Caco-2 (cell line): ENCODE data around the gene GATAD2B. TPM values are rescaled to one million over a fixed set of nuclear protein-coding genes. Genes with fewer than 3 reads are reported as not detected.

Source experiments
- BruUV-seq: library from RNA; stranded (reverse); fragments of 400-500 nt; replicated peaks from 2 replicates; lab custom pipeline; 2021; lab: Mats Ljungman, UMichigan
- CTCF ChIA-PET: fragments of 300-600 bp; sonication (Branson Sonifier 250); formaldehyde crosslinking; loops from one replicate; lab custom pipeline; 2022; ENCODE audit warnings: antibody characterized with exemption; lab: Charles Lee
- POLR2A ChIA-PET: fragments of 300-600 bp; sonication (Branson Sonifier 250); formaldehyde crosslinking; loops from one replicate; lab custom pipeline; 2022; ENCODE audit warnings: antibody characterized with exemption; lab: Charles Lee
- DNase-seq, 2 experiments: peaks; one replicate each; pipeline versions ENCODE4 v3.0.0 to v3.0.0-alpha.2; 2020 to 2022
- H3K27me3 ChIP-seq: replicated peaks from 2 replicates; pipeline ENCODE4 v1.6.0; 2011; ENCODE audit warnings: low read length; ENCODE audit not compliant: control insufficient read depth, insufficient read depth
- H3K36me3 ChIP-seq: 2 replicates; pipeline ENCODE4 v1.5.1; 2011; ENCODE audit warnings: low read length; ENCODE audit not compliant: control insufficient read depth, insufficient read depth
- H3K4me1 ChIP-seq: fragments of 250-450 bp; sonication (Bioruptor Pico); 2 replicates; pipeline ENCODE4 v1.5.1; 2020; ENCODE audit warnings: mild to moderate bottlenecking
- H3K4me3 ChIP-seq: 2 replicates; pipeline ENCODE4 v1.5.1; 2011; ENCODE audit warnings: low read depth, mild to moderate bottlenecking, control low read depth, low read length
- H3K9me3 ChIP-seq: fragments of 250-450 bp; sonication (Bioruptor Pico); 2 replicates; pipeline ENCODE4 v1.5.1; 2020; ENCODE audit warnings: mild to moderate bottlenecking, moderate library complexity
- H3K27ac Mint-ChIP-seq: one replicate; pipeline ENCODE4 v1.8.0; 2022; ENCODE audit warnings: mixed read lengths; ENCODE audit not compliant: unreplicated experiment
- H3K27me3 Mint-ChIP-seq: one replicate; pipeline ENCODE4 v1.8.0; 2022; ENCODE audit warnings: mixed read lengths; ENCODE audit not compliant: insufficient read depth, unreplicated experiment
- H3K36me3 Mint-ChIP-seq: one replicate; pipeline ENCODE4 v1.8.0; 2022; ENCODE audit warnings: mild to moderate bottlenecking, mixed read lengths; ENCODE audit not compliant: insufficient read depth, unreplicated experiment
- H3K4me1 Mint-ChIP-seq: one replicate; pipeline ENCODE4 v1.8.0; 2022; ENCODE audit warnings: low read depth, mixed read lengths; ENCODE audit not compliant: unreplicated experiment
- H3K4me3 Mint-ChIP-seq: one replicate; pipeline ENCODE4 v1.8.0; 2022; ENCODE audit warnings: mild to moderate bottlenecking, moderate library complexity, mixed read lengths; ENCODE audit not compliant: unreplicated experiment
- H3K9me3 Mint-ChIP-seq: one replicate; pipeline ENCODE4 v1.8.0; 2022; ENCODE audit warnings: mixed read lengths; ENCODE audit not compliant: unreplicated experiment
- CTCF ChIP-seq, 2 experiments: fragments of 200-600 bp in 1 of 2; IDR thresholded peaks; 1 replicate in 1 of 2; 2 replicates in 1 of 2; pipeline versions ENCODE4 v1.5.1 to v1.8.0; 2011 to 2022; ENCODE audit warnings: antibody characterized with exemption in 1 of 2, control low read depth in 1 of 2, inconsistent platforms in 1 of 2, low read depth in 1 of 2, low read length in 1 of 2, mild to moderate bottlenecking in 1 of 2, moderate library complexity in 1 of 2; ENCODE audit not compliant: insufficient read depth in 1 of 2, severe bottlenecking in 1 of 2, unreplicated experiment in 1 of 2
- intact Hi-C: fragments of 100-400 bp; cut with micrococcal nuclease; formaldehyde crosslinking; loops from one replicate; pipeline ENCODE4 v1.10.0; 2022; ENCODE audit not compliant: unreplicated experiment
- total RNA-seq: library from RNA; stranded (reverse); gene quantifications from 2 replicates; pipeline ENCODE4 v1.2.3, GENCODE V29; 2022

GATAD2B gene
- total RNA-seq, 1 experiment from 2014 or later: 38.0 TPM

DNA sequence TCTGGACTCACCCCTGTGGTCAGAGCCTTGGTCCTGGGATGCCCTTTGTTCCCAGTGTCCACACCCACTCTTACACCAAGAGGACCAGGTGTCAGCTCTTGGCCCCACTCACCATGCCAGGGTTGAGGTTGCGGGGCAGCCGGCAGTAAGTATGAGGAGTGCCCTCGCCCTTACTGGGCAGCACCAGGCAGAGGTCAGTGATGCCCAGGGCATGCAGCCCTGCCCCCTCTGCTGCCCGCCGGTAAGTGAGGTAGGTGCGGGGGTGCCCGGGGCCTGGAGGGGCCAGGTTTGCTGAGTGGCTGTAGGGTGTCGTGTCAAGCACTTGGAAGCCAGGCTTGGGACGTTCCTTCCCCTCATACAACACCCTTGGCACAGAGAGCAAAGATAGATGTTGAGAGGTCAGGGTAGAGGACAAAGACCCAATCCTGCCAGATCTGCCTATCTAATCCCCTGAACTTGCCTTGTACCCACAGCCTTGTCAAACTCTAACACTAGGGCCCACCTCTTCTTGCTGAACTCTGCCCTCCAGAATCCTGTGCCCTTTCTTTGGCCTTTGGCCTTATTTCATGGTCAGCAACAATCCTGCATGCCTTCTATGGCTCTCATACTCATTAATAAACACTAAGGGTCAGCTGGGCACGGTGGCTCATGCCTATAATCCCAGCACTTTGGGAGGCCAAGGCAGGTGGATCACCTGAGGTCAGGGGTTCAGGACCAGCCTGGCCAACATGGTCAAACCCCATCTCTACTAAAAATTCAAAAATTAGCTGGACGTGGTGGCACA, 20.2 kb upstream of the GATAD2B start:
- POLR2A ChIA-PET: no interaction called here
- intact Hi-C loops: no loop called here
- no peak overlapping the region for H3K4me3 ChIP-seq
- peaks cover 8% of the 10 kb centered on the region for H3K4me1 ChIP-seq
- CTCF ChIA-PET: interaction anchor here (0.6 kb wide), 1 partner anchor 21 kb away, joined by 9 read pairs; no protein-coding TSS in a partner anchor
- H3K27me3 ChIP-seq: no peaks in the 10 kb centered on the region
- H3K9me3 ChIP-seq: no peaks in the 10 kb centered on the region
- no peak for TF ChIP-seq CTCF (IDR thresholded peaks at IDR 0.05; ENCODE audit: insufficient read depth in 1 of 2, low read depth in 1 of 2, low read length in 1 of 2, severe bottlenecking in 1 of 2, unreplicated experiment in 1 of 2)
- Mint-ChIP-seq H3K4me1 (peaks cover 7% of the 10 kb centered on the region), H3K4me3 (no peak overlapping the region), H3K27ac (no peak overlapping the region), H3K9me3 (no peaks in the 10 kb centered on the region), H3K27me3 (no peaks in the 10 kb centered on the region), H3K36me3 (peaks cover 41% of the 10 kb centered on the region)
- no TSS peak for BruUV-seq
- no peak for DNase-seq
- H3K36me3 ChIP-seq: peaks cover 5% of the 10 kb centered on the region; the same call in 1 of the 2 replicates

GRCh38 chr1:153941826-153942725, 19.3 kb upstream of the GATAD2B start:
- H3K36me3 Mint-ChIP-seq: peaks cover 38% of the 10 kb centered on the region
- DNase-seq: no peak
- BruUV-seq: no TSS peak
- Histone ChIP-seq H3K4me3 (no peak overlapping the region), H3K27me3 (no peaks in the 10 kb centered on the region), H3K9me3 (no peaks in the 10 kb centered on the region), H3K36me3 (peaks cover 7% of the 10 kb centered on the region; the same call in 1 of the 2 replicates), H3K4me1 (peaks cover 8% of the 10 kb centered on the region)
- intact Hi-C loops: no loop called here
- no peak overlapping the region for H3K4me3 Mint-ChIP-seq
- no peak overlapping the region for H3K27ac Mint-ChIP-seq
- no peak for TF ChIP-seq CTCF (IDR thresholded peaks at IDR 0.05; ENCODE audit: insufficient read depth in 1 of 2, low read depth in 1 of 2, low read length in 1 of 2, severe bottlenecking in 1 of 2, unreplicated experiment in 1 of 2)
- peaks cover 6% of the 10 kb centered on the region for H3K4me1 Mint-ChIP-seq
- H3K9me3 Mint-ChIP-seq: no peaks in the 10 kb centered on the region
- POLR2A ChIA-PET: no interaction called here
- CTCF ChIA-PET: interaction anchor here (0.6 kb wide), 1 partner anchor 20 kb away, joined by 9 read pairs; no protein-coding TSS in a partner anchor
- no peaks in the 10 kb centered on the region for H3K27me3 Mint-ChIP-seq

- BruUV-seq: no TSS peak
- no peaks in the 10 kb centered on the region for H3K9me3 ChIP-seq
- Mint-ChIP-seq H3K9me3 (no peaks in the 10 kb centered on the region), H3K27ac (no peak overlapping the region), H3K4me3 (no peak overlapping the region), H3K4me1 (no peaks in the 10 kb centered on the region), H3K27me3 (no peaks in the 10 kb centered on the region), H3K36me3 (peaks cover 38% of the 10 kb centered on the region)
- H3K36me3 ChIP-seq: peaks cover 14% of the 10 kb centered on the region; the same call in 1 of the 2 replicates
- DNase-seq: no peak
- intact Hi-C loops: no loop called here
- CTCF ChIA-PET: interaction anchor here (0.9 to 1.0 kb wide), 2 partner anchors 15 to 18 kb away, joined by 3 to 5 read pairs; partner anchors contain the start of gene GATAD2B
- H3K4me1 ChIP-seq: 0 out of 2 replicates have a peak, but pooled peaks cover 4% of the 10 kb centered on the region
- H3K27me3 ChIP-seq: no peaks in the 10 kb centered on the region
- no peak for TF ChIP-seq CTCF (IDR thresholded peaks at IDR 0.05; ENCODE audit: insufficient read depth in 1 of 2, low read depth in 1 of 2, low read length in 1 of 2, severe bottlenecking in 1 of 2, unreplicated experiment in 1 of 2)
- H3K4me3 ChIP-seq: no peak overlapping the region
- POLR2A ChIA-PET: interaction anchor here (0.6 kb wide), 1 partner anchor 17 kb away, joined by 3 read pairs; no protein-coding TSS in a partner anchor
These were observed 18.0 kb upstream of the GATAD2B start for GRCh38 chr1:153940756-153941155.
